GM19099 (cell line): ENCODE data around the gene MAB21L1.

Source experiments
- POLR2A ChIP-seq: IDR thresholded peaks from 3 replicates; pipeline ENCODE4 v1.6.1; 2011; ENCODE audit warnings: low read depth; ENCODE audit not compliant: insufficient read length; ENCODE audit errors: extremely low read depth

MAB21L1 gene

DNA sequence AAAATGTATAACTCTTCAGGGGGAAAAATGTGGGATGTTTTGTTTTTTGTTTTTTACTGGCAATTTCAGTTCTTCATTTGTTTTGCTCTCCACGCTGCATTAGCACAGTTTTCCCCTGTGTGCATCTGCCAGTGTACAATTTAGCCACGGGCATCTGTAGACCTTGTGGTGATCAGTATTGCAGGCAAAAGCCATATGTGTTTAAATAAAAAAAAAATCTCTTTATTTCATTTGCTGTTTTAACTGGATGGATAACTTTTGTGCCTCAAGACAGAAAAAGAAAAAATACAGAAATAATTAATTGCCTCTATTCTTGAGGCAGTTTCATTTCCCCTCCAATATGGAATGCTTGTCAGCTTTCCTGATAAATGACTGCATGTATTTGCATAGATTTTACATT lies 7.9 kb upstream of the MAB21L1 start:
- TF ChIP-seq POLR2A = no peak

DNA sequence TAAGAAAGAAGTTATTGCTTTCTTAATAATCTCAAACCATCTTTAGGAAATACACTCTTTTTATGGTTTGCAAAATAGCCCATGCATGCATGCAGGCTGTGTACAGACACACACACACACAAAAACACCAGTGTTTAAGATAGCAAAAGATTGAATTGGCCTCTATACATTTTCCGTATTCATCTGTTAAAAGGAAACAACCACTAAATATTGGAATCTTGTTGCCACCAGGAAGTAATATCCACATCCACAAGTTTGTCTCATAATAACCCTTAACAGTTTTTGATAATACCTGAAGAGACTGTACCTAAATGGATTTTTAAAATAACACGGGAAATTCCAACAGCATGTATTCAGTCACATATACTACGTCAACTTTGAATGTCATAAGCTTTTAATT lies 7.3 kb upstream of the MAB21L1 start:
- TF ChIP-seq POLR2A = no peak

DNA sequence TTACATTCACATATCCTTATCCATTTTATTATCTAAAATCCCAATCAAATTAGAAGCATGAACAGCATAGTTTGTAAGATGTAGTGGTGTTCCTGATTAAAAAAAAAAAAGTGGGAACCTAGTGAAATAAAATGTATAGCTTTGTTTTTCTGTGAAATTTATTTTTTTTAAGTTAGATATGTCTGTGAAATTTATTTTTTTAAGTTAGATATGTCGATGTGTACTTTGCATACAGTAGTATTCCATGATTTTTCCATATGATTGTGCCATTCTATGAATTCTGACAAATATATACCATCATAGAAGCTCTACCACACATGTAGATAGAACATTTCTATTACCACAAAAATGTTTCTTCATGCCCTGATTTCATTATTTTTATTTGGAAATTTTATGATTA lies 6.0 kb upstream of the MAB21L1 start:
- TF ChIP-seq POLR2A = no peak

DNA sequence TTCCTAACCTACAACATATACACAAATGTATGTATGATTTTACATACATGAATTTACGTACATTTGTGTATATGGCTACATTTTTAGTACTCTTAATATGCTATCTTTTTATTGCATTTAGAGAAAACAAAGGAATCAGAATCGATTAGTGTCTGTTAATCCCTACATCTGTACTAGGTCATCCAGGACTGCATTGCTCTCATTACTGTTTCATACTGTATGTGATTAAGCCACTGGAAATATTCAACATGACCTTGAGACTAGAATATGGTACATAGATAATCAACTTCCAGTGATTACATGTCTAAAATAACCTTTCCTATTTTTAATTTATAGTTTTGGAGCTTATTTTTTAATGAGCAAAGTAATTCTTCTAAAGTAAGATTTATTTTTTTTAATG lies 5.3 kb upstream of the MAB21L1 start:
- TF ChIP-seq POLR2A = no peak

DNA sequence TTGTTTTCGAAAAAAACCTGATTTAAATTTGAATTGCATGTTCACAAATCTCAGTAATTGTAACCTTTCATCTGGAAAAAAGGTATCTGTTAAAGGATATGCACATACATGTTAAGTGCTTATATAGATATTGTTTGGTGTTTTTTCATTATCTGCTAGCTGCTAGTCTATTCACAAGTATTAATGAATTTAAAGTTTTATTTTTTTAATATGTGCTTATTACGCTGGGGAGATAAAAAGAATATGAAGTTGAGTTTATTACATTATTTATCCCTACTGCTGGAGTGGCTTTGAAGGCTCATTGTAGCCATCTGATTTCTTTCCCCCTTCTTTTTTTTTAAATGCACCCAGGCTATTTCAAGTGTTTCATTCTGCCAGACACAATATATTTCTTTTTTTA lies 3.9 kb upstream of the MAB21L1 start:
- no peak for TF ChIP-seq POLR2A

DNA sequence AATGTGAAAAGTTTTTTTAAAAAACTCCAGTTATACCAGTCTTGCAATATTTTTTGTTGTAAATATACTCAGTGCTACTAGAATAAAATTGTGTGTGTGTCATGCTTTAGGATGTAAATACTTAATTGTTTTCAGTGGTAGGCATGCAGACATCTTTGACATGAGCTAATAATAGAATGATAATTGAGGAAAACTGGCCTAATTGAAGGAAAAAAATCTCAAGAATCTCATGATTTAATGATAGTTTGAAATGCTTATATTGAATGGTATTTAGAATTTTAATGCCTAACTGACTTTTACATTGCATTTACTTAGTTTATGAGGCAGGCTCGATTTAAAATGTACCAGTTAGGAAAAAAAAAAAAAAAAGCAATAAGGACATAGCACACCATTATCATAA lies 3.2 kb upstream of the MAB21L1 start:
- no peak for TF ChIP-seq POLR2A

DNA sequence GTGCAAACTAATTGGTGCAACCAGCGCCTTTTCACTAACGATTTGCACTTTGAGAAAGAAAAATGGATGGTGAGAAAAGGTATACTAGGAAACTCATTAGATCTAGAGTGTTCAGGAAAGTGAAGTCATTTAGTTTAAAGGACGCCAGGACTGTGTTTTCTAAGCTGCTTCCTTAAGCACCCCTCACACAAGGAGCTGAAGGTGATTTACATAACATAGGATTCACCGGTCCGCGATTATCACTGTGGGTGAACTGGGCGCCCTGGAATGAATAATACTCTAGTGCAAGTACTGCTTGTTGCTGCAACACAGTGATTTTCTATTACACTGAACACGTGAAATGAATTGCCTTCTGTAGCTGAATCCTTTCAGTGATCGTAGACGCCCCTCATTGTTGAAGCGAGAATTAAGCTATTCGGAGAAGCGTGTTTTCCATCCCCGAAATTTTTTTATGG lies 2.6 kb upstream of the MAB21L1 start:
- no peak for TF ChIP-seq POLR2A

DNA sequence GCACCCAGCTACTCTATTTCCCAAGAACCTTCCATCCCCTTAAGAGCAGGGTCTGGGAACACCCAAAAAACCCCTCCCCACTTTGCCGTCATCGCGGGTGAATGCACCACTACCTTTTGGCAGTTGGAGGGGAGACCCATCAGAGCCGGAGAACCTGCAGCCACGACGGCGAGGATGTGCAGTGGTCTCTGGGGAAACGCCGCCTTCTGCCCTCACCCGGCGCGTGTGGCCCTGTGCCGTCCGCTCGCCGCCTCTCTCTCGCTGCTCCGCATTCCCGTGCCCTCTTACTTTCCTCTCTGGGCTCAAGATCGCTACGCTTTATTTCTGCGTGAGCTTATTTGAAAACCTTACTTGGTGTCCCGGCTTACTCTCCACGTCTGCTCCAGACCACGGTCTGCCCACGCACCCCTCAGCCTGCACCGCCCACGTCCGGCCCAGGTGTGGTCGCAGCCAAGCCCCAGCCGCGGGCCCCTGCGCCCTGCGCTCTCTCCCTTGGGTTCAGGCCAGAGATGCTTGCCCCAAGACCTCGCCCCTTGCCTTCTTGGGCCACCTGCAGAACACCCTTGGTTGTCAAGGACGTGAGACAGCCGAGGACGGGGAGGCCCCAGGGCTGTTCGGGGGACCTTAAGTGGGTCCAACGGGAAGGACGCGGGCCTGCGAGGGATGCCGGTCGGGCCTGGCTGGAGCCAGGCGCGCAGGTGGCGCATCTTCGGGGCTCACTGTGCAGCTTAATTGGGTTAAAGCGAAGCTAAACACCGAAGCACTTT lies 2.0 kb upstream of the MAB21L1 start:
- no peak for TF ChIP-seq POLR2A

DNA sequence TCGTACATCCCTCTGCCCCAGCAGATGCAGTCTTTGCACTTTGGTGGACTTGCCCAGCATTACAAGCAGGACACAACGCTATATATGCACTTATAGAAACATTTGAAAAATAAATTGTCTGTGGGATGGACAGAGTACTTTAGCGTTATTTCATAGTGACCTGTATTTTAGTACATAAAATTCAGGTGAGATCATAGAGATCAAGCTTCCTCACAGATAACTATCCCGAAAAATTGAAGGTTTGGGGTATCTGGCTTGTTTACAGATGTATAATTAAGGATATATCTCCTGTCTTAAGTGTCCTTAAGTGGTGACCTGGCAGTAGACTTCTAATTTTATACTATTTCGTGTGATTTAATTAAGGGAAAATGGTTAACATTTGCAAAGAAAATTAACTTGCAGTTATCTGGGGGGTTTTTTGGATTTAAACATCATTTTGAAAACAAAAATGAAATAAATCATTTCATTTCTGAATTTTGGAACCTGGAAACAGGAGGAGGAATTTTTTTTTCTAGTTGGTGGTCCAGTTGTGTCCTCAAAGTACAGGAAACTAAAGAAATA lies 977 bp upstream of the MAB21L1 start:
- no peak for TF ChIP-seq POLR2A

DNA sequence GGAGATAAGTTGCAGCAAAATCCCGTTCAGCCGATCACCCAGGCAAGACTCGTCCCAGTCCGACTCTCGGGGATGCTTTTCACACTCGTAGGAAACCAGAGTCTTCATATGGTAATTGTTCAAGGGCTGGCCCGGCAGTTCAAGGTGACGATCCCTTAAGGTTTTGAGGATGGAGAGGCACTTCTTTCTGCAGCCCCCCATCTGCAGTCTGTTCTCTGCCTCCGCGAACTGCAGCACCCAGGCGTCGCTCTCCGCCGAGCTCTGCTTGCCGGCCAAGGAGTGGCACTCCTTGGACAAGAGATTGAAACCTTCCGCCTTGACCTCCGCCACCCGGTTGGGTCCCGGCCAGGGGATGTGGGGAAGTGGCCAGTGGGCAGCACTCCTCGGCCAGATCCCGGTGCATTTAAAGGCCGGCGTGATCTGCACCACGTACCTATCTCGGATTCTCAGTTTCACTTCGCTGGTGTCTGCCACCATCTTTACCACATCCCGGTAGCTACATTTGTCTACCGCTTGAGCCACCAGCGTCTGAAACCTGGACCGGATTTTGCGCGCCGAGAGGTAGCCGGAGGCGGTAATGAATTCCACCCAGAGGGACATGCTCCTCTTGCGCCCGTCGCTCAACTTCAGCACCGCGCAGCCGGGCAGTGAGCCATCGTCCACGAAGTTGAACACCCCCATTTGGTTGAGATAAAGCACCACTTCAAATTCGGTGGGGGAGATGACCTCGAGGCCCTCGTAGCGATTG lies 1.1 kb downstream of the MAB21L1 start:
- no peak for TF ChIP-seq POLR2A

DNA sequence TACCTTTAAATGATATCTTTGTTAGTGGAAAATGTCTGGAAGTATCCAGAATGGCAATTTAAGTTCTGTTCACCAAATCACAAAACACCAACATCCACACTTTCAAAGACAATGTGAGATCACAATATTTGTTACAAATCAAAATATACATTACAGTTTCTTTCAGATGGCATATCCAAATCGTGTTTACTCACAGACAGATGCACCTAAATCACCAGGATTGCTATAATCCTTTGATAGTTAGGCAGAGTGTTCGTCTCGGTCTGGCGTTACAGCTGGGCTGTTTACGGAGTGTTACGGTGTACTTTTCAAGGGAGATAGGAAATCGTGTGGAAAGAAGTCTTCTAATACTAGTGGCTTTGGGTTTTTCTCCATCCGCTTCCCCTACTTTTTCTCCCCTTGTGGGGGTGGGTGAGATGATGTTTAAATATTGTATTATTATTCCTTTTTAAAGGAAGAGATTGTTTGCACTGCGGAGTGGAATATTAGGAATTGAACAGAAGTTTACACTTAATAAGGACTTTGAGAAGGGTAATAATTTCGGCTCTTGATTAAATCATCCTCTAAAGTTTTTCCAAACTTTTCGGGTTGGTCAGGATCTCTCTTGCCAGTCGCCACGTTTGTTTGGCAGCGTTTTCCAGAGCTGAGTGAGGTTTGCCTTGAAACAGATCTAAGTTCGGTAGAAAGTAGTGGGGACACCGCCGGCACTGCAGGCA lies 1.8 kb downstream of the MAB21L1 start:
- no peak for TF ChIP-seq POLR2A

DNA sequence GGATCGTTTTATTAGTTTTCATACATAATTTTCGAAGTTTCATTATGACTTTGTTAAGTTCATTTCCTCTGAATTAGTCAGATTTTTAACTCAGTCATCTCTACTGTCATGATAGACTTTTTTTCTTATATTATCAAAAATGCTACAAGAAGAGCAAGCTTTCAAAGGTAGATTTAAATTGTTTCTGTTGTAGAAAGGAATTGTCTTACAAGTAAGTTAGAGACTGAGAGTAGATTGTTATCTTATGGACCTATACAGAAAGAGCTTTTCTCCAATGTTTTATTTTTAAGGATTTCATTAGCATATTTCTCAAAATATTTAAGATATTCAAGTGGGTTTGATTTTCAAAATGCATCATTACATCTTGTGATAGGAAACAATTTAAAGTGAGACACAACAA lies 2.7 kb downstream of the MAB21L1 start:
- no peak for TF ChIP-seq POLR2A

DNA sequence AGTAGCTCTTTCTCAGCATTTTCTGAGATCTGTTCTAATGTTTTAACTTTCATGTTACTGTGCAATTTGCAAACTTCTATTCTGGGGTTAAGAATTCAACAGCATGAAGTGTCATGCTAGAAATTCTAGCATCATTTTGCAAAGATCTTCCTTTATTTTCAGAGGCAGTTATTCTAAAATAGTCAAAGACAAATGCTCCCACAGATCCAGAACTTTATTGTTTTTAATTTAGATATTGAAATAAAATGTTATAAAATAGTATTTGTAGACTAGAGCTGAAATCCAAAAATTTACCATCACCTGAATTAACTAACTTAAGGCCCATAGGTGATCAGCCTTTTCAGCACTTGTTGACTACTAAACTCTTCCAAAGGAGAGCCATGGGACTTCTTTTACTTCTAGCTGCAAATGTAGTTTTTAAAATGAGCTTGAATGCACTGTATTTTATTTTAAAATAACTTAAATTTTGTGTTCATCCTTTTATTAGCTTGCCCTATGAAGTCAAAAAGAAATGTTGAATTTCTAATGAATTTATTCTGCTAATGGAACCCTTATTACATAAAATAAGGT lies 3.2 kb downstream of the MAB21L1 start:
- TF ChIP-seq POLR2A = no peak

DNA sequence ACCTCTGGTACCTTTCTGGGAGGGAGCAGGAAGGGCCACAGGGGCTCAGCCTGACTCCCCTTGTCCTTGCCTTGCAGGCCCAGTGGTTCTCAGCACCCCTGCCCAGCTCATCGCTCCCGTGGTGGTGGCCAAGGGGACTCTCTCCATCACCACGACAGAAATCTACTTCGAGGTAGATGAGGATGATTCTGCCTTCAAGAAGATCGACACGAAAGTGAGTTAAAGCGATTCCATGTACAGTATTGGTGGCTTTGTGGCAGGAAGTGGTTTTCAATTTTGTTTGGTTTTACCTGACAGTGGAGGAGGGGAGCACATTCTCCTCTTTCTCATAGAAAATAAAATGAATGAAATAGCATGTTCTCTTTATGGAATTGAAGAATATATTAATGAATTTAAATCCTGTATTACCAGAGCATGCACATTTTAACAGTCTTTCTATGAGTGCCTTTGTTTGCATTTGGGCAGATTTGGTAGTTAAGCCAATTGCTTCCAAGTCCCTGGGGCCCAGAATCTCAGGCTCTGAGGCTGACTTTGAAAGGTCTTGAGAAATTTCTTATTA lies 4.1 kb downstream of the MAB21L1 start:
- TF ChIP-seq POLR2A = no peak
